Hematopoietic multipotent progenitor cell treated with erythropoietin and hydrocortisone succinate and interleukin-3 and kit ligand, for 4 days (in vitro differentiated cells): ENCODE results near the gene ABCF2.

Source experiments
- DNase-seq: peaks from one replicate; pipeline ENCODE4 v3.0.0-alpha.2; 2015

The ABCF2 gene

DNA sequence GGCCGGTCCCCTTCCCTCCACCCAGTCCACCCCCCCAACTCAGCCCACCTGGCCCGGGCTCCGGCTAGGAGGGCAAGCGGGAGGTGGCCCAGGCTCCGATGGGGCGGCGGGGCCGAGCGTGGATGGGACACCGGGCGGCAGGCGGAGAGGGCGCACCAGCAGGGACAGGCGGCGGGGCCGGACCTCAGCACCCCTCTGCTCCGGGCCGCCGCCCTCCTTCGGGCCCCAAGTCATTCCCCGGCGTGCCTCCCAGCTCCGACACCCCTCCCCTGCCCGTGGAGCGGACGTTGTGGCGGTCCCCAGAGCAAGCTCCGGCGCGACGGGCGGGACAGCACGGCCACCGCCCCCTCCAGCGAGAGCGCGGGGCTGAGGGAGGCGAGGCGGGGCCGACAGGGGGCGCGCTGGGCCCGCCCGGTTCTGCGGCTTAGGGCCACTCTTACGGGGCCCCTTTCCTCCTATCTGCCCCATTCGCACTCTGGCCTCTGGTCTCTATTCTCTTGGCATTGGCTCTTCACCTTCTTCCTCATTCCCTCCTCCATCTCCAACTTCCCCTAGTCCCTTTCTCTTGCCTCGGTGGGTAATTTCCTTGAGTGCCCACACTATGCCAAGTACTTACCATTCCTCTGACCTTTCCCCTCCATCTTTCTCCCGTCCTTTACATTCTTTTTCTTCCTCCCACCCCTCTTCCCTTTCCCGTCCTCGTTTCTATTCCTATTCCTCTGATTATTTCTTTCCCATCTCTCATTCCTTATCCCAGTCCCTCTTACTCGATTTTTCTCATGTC, 58.8 kb downstream of the ABCF2 start:
- DNase-seq, result peak; percentile 72

DNA sequence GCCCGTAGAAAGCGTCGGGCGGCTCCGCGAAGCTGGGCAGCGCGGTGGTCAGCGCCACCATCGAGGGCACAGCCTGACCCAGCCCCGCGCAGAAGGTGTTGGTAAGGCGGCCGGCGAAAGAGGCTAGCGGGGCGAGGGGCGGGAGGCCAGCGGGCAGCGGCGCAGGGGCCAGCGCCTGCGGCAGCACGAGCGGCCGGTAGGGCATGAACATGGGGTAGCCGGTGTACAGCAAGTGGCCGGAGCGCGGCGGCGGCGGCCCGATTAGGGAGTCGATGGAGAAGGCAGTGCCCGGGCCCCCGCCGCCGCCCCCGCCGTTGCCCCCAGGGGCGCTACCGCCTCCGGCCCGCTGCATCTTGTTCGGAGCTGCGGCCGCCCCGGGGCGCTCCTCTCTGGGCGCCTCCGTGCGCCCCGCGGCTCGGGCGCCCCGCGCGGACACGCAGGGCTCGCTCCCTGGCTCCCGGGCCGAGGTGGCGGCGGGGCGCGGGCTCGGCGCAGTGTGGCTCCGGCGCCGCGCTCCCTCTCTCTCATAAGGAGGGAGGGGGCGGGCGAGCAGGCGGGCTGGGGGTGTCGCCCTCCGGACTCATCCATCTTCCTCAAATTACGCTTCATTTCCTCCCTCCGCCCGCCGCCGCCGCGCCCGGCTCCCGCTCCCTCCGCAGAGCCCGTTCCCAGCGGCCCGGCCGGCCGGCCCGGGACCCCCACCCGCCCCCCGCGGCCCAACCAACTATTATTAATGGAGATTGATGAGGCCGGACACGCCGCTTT, 59.6 kb downstream of the ABCF2 start, which contains the start of gene GBX1:
Gene GBX1, minus strand, starts transcription at position 498 of the 765 bp plus-strand sequence. Its CDS starts 146 bp downstream, at position 352.
- peak; percentile 11 for DNase-seq

DNA sequence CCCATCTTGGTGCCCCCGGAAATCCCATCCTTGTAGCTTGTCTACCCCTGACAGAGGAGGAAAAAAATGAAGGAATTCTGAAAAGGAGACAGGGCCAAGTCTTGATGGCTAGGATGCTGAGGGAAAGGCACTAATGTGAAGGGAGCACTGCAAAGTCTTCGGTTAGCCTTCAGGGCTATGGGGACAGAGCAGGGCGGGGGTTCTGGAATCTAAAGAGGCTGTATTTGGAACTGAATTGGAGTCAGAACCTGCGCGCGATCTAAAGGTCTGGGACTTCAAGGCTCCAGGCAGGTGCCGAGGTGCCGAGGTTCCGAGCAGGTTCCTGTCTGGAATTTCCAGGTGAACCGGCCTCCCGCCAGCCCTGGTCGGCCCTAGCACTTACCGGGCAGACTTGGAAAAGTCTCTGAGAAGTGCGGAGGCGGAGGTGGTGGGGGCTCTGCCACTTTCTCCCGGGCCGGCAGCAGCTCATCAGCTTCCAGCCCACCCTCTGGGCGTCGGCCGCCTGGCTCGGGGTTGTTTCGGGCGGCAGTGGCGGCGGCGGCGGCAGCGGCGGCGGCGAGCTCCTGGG, 60.3 kb downstream of the ABCF2 start:
- no peak for DNase-seq
